HG03521 (cell line): ENCODE measurements around the gene LAMTOR3.

Experiments used
- ATAC-seq: cut with Tn5 transposase; IDR thresholded peaks from one replicate; pipeline ENCODE4 v1.9.1; 2021; ENCODE audit warnings: mild to moderate bottlenecking, moderate library complexity; ENCODE audit not compliant: unreplicated experiment

Gene LAMTOR3

GRCh38 chr4:99863804-99864203, 30.4 kb downstream of the LAMTOR3 start:
- ATAC-seq, result no peak

- ATAC-seq, result peak; percentile 50
Observed at GRCh38 chr4:99861120-99861905, 32.9 kb downstream of the LAMTOR3 start.

GRCh38 chr4:99860521-99860920, 33.7 kb downstream of the LAMTOR3 start:
- no peak for ATAC-seq

- no peak for ATAC-seq
Observed at GRCh38 chr4:99859618-99860017, 34.6 kb downstream of the LAMTOR3 start.

- ATAC-seq, result no peak
Observed at GRCh38 chr4:99857307-99857706, 36.9 kb downstream of the LAMTOR3 start.

GRCh38 chr4:99856166-99856565, 38.1 kb downstream of the LAMTOR3 start:
- ATAC-seq, result no peak

GRCh38 chr4:99855678-99856077, 38.5 kb downstream of the LAMTOR3 start:
- peak; percentile 44 for ATAC-seq

GRCh38 chr4:99853999-99854398, 40.2 kb downstream of the LAMTOR3 start:
- ATAC-seq, result no peak

GRCh38 chr4:99853190-99853589, 41.0 kb downstream of the LAMTOR3 start:
- no peak for ATAC-seq

GRCh38 chr4:99852199-99852749, 42.0 kb downstream of the LAMTOR3 start:
- ATAC-seq, result no peak

- peak; percentile 32 for ATAC-seq
Observed at GRCh38 chr4:99848591-99849001, 45.6 kb downstream of the LAMTOR3 start.

GRCh38 chr4:99847362-99847976, 46.8 kb downstream of the LAMTOR3 start:
- ATAC-seq, result peak; percentile 58

GRCh38 chr4:99846891-99847290, 47.3 kb downstream of the LAMTOR3 start:
- ATAC-seq, result no peak

- ATAC-seq, result peak; percentile 32
Observed at GRCh38 chr4:99845708-99846469, 48.3 kb downstream of the LAMTOR3 start.

- ATAC-seq, result no peak
Observed at GRCh38 chr4:99845179-99845578, 49.0 kb downstream of the LAMTOR3 start.

GRCh38 chr4:99844048-99844447, 50.2 kb downstream of the LAMTOR3 start:
- no peak for ATAC-seq

GRCh38 chr4:99843413-99843812, 50.8 kb downstream of the LAMTOR3 start:
- no peak for ATAC-seq

- ATAC-seq, result no peak
Observed at GRCh38 chr4:99841129-99841528, 53.1 kb downstream of the LAMTOR3 start.

- no peak for ATAC-seq
Observed at GRCh38 chr4:99838927-99839326, 55.3 kb downstream of the LAMTOR3 start.

GRCh38 chr4:99835942-99836341, 58.3 kb downstream of the LAMTOR3 start:
- ATAC-seq, result no peak

- ATAC-seq, result no peak
Observed at GRCh38 chr4:99834569-99834968, 59.7 kb downstream of the LAMTOR3 start.
